BE2C (cell line): ENCODE measurements around the gene RASGRF1.
"Not testable (repeated sequence)": the region's sequence is repeated elsewhere in the genome, so short reads cannot be mapped to it uniquely, and the experiment has no call there.

Experiments
- DNase-seq: peaks from one replicate; pipeline ENCODE4 v3.0.0-alpha.2; 2020
- H3K27me3 ChIP-seq: fragments of 250-450 bp; sonication (Bioruptor Pico); 2 replicates; pipeline ENCODE4 v1.5.1; 2020; ENCODE audit warnings: mild to moderate bottlenecking
- H3K36me3 ChIP-seq: fragments of 250-450 bp; sonication (Bioruptor Pico); 2 replicates; pipeline ENCODE4 v1.5.1; 2020; ENCODE audit warnings: mild to moderate bottlenecking
- H3K4me1 ChIP-seq: fragments of 250-450 bp; sonication (Bioruptor Pico); 2 replicates; pipeline ENCODE4 v1.5.1; 2020
- H3K4me3 ChIP-seq: 2 replicates; pipeline ENCODE4 v1.5.1; 2011; ENCODE audit warnings: low read depth, low read length
- H3K9me3 ChIP-seq: fragments of 250-450 bp; sonication (Bioruptor Pico); 2 replicates; pipeline ENCODE4 v1.5.1; 2020
- CTCF ChIP-seq: IDR thresholded peaks from 2 replicates; pipeline ENCODE4 v1.5.1; 2012; ENCODE audit warnings: mild to moderate bottlenecking, low read depth, low read length

RASGRF1 gene

DNA sequence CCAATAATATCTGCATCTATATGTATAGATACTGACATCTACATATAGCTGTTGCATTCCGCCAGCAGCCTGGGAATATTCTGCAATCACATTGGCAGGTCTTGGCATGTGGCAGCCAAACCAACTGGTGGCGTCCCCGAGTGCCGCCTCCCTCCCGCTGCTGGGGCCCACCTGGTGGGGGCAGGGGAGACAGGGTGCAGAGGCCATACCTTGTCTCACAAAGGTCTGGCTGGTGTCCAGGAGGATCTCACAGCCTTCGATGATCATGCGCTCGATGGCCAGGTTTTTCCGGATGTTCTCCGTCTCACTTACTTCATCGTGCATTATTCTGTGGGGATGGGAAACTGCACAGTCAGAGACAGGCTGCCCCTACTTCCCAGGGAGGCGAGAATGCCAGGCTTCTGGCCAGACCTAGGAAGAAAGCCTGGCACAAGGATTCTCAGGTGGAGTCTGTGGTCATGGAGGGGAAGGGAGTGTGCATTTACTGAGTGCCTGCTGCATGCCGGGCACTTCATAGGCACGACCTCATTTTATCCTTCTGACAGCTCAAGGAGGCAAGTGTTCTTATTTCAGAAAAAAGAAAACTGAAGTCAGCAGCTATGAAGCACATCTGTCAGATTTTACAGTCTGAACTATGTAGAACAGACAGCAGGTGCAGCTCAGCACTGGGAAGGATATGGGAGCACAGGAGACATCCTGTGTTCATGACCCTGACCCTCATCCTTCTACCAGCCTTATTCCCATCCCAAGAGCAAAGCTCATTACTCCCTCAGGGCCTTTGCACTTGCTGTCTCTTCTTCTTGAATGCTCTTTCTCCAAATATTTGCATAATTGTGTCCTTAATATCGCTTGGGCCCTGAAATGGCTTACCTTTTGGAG lies 62.8 kb downstream of the RASGRF1 start:
- no peak overlapping the region for H3K4me3 ChIP-seq
- H3K27me3 ChIP-seq: no peaks in the 10 kb centered on the region
- no peaks in the 10 kb centered on the region for H3K4me1 ChIP-seq
- no peak for DNase-seq
- no peaks in the 10 kb centered on the region for H3K9me3 ChIP-seq
- no peaks in the 10 kb centered on the region for H3K36me3 ChIP-seq
- TF ChIP-seq CTCF: no peak

DNA sequence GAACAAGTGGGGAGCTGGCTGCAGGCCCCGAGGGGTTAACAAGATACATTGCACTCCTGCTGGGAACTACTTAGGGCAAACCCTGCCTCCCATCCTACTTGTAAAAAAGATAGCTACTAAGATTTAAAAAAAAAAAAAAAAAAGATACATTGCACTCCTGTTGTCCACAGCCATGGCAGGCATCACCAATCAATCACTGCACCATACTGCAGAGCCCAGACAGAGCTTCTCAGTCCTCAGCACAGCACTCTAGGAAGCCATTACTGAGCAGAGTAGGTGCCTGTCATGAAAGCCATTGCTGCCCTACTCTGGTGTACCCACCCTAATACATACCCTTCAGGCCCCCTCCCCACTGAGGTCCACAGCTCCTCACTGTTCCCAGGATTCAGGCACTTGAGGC lies 64.8 kb downstream of the RASGRF1 start:
- no peaks in the 10 kb centered on the region for H3K36me3 ChIP-seq
- no peaks in the 10 kb centered on the region for H3K4me1 ChIP-seq
- no peak for DNase-seq
- no peak for TF ChIP-seq CTCF
- H3K27me3 ChIP-seq: no peaks in the 10 kb centered on the region
- H3K9me3 ChIP-seq: no peaks in the 10 kb centered on the region
- no peak overlapping the region for H3K4me3 ChIP-seq

- Histone ChIP-seq H3K9me3 (no peaks in the 10 kb centered on the region), H3K4me3 (no peak overlapping the region), H3K4me1 (no peaks in the 10 kb centered on the region), H3K27me3 (no peaks in the 10 kb centered on the region), H3K36me3 (no peaks in the 10 kb centered on the region)
- TF ChIP-seq CTCF: peak; percentile 59
- DNase-seq: peak; percentile 59
Observed at GRCh38 chr15:79025201-79025600, 65.4 kb downstream of the RASGRF1 start.

DNA sequence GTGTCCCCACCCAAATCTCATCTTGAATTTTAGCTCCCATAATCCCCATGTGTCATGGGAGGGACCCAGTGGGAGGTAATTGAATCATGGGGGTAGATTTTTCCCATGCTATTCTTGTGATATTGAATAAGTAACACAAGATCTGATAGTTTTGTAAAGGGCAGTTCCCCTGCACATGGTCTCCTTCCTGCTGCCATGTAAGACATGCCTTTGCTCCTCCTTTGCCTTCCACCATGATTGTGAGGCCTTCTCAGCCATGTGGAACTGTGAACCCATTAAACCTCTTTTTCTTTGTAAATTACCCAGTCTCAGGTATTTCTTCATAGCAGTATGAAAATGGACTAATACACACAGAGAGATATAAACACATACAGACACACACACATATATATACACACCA lies 66.1 kb downstream of the RASGRF1 start:
- not testable (repeated sequence) for DNase-seq, H3K9me3 ChIP-seq, H3K4me1 ChIP-seq, H3K27me3 ChIP-seq, H3K36me3 ChIP-seq, H3K4me3 ChIP-seq

- H3K9me3 ChIP-seq: no peaks in the 10 kb centered on the region
- no peak for TF ChIP-seq CTCF
- no peak for DNase-seq
Observed at GRCh38 chr15:79023918-79024317, 66.7 kb downstream of the RASGRF1 start.

DNA sequence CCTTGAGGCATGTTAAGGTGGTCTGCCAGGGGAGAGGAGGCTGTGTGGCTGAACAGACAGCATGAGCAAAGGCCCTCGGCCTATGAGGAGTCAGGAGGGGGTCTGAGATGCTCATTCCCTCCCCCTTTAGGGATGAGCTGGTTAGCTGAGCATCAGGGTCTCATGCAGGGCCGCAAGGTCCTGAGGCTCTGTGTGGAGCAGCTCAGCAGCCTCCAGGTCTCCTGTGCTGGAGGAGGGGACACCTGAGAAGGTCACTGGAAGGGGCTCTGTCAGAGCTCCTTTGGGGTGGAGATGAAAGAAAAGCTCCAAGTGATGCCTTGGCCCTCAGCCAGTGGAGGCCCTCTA lies 67.1 kb downstream of the RASGRF1 start:
- H3K9me3 ChIP-seq: no peaks in the 10 kb centered on the region
- H3K4me1 ChIP-seq: no peaks in the 10 kb centered on the region
- H3K4me3 ChIP-seq: no peak overlapping the region
- no peak for TF ChIP-seq CTCF
- no peaks in the 10 kb centered on the region for H3K27me3 ChIP-seq
- H3K36me3 ChIP-seq: no peaks in the 10 kb centered on the region
- no peak for DNase-seq

More at GRCh38 chr15:79023918-79024317, 66.7 kb downstream of the RASGRF1 start:
- Histone ChIP-seq H3K27me3 (no peaks in the 10 kb centered on the region), H3K36me3 (no peaks in the 10 kb centered on the region), H3K4me3 (no peak overlapping the region), H3K4me1 (no peaks in the 10 kb centered on the region)
